ENCODE results near the gene RNPEP.
"Not testable (repeated sequence)": the region's sequence is repeated elsewhere in the genome, so short reads cannot be mapped to it uniquely, and the experiment has no call there.

RNPEP gene

GRCh38 chr1:202034149-202034682 is 51.8 kb downstream of the RNPEP start:
- DNase-seq (ENCODE audit: low read depth in 1 of 2, low spot score in 1 of 2): no peak

DNA sequence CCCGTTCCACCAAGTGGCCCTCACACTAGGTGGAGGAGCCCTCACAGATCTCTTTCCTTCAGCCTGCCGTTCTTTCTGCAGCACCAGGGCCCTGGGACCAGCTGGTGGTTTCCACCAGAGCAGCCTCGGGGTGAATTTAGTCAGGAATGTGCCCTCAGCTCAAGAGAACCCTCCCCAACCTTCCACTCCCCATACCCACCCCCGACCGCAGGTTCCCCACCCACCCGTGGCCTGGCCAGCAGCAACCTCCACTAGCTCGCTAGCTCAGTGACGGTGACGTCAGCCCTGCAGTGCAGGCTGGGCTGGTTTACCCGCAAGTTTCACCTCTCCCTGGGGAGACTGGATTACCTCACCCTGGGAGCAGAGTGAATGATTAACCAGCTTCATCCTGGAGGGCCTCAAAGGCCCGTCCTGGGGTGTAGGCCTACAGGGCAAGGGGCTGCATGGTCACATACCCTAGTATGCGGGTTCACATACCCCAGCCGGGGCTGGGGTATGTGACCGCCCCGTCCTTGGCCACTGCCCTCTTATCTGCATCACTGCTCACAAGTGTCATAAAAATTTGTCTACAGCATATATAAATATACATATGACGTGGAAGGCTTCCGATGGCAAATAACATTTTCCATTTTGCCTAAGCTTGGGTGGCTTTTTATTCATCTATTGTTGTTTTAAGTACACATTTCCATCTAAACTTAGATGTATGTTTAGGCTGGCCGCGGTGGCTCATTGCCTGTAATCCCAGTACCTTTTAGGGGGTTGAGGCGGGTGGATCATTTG is 52.4 kb downstream of the RNPEP start:
- no peak for DNase-seq (ENCODE audit: low read depth in 1 of 2, low spot score in 1 of 2)

GRCh38 chr1:202036595-202037387 is 54.3 kb downstream of the RNPEP start:
- no peak for DNase-seq (ENCODE audit: low read depth in 1 of 2, low spot score in 1 of 2)

DNA sequence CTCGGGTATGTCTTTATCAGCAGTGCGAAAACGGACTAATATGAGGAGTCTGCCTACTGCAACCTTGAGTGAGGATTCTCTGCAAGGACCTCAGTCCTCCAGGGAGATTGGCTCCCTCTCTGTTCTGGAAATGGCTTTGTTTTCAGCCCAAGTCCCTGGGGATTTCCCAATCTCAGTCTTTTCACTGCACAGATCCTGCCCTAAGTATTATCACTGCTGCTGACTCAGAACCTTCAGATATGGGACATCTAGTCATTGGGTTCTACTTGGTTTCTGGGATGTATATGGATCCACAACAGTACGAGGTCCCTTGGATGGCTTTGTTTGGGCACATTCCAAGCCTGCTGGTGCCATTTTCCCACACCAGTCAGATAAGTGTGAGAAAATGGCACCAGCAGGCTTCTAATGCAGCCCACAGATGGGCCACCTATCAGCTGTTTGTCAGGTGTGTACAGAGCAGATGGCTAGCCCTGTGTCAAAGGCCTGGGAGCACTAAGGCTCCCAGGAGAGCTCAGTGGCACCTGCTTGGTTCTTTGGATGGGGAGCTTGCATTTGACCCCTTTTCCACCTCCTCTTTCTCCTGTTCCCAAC is 55.4 kb downstream of the RNPEP start:
- DNase-seq (ENCODE audit: low read depth in 1 of 2, low spot score in 1 of 2): no peak

- no peak for DNase-seq (ENCODE audit: low read depth in 1 of 2, low spot score in 1 of 2)
Measured at GRCh38 chr1:202038688-202039346, 56.4 kb downstream of the RNPEP start.

- no peak for DNase-seq (ENCODE audit: low read depth in 1 of 2, low spot score in 1 of 2)
Measured at GRCh38 chr1:202045705-202046104, 63.3 kb downstream of the RNPEP start.

GRCh38 chr1:202046227-202046626 is 63.8 kb downstream of the RNPEP start:
- DNase-seq (ENCODE audit: low read depth in 1 of 2, low spot score in 1 of 2): no peak

DNA sequence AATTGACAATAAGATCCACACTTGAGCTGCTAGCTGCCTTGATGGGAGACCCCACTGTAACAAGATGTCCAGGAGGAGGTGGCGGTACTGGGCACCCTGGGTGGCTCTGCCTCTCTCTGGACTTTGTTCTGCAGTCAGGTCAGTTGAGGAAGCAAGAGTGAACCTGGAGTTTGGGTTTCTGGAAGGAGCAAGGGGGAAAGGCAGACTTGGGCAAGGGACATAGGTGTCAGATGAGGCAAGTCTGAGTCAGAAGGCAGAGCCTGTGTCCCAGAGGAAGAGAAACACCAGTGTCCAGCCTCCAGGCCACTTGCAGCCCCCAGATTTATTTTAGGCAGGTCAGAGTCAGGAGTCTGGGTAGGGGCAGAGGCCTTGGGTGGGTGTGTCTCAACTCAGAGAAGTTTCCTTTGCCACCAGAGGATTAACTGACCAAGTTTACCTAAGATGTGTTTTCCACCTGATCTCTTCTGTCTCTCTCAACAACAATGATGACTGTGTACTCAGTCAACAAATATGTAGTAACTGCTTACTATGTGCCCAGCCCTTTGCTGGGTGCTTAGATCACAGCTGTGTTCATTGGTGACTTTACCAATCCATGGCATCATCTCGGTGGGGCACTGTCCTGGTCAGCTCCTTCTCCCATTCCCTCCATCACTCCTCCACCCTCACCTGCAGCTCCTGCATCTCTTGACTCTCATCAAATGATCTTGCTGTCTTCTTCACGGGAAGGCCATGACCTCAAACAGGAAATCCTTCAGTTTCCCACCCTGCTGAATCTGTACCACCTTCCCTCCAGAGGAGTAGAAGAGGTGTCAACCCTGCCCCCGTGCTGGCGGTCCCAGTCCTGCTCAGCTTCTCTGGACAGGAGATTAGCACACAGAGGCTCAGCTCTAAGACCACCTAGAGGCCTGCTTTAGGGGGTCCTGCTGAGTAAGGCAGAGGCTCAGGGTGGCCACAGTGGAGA is 64.6 kb downstream of the RNPEP start:
- DNase-seq (ENCODE audit: low read depth in 1 of 2, low spot score in 1 of 2): no peak

DNA sequence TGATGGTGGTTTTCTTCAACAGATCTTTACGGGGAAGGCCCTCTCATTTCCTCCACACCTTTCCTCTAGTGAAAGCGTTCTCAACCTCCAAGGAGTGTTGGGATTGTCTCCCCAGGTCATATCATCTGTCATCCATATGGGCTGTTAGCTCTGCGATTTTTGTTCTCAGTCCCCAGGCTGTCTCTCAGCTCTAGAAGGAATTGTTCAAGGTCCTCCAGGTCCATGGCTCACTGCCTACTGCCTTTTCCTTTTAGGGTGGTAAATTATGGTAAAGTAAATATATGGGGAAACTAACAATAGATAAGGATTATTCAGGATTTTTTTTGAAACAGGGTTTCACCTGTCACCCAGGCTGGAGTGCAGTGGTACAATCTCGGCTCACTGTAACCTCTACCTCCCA is 65.5 kb downstream of the RNPEP start:
- DNase-seq (ENCODE audit: low read depth in 1 of 2, low spot score in 1 of 2): no peak

GRCh38 chr1:202049129-202049528 is 66.7 kb downstream of the RNPEP start:
- no peak for DNase-seq (ENCODE audit: low read depth in 1 of 2, low spot score in 1 of 2)

DNA sequence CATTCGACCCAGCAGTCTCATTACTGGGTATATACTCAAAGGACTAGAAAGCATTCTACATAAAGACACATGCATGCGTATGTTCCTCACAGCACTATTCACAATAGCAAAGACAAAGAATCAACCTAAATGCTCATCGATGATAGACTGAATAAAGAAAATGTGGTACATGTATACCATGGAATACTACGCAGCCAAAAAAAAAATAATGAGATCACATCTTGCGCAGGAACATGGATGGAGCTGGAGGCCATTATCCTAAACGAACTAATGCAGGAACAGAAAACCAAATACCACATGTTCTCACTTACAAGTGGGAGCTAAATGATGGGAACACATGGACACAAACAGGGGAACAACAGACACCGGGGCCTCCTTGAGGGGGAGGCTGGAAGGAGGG is 71.6 kb downstream of the RNPEP start:
- DNase-seq (ENCODE audit: low read depth in 1 of 2, low spot score in 1 of 2): no peak

DNA sequence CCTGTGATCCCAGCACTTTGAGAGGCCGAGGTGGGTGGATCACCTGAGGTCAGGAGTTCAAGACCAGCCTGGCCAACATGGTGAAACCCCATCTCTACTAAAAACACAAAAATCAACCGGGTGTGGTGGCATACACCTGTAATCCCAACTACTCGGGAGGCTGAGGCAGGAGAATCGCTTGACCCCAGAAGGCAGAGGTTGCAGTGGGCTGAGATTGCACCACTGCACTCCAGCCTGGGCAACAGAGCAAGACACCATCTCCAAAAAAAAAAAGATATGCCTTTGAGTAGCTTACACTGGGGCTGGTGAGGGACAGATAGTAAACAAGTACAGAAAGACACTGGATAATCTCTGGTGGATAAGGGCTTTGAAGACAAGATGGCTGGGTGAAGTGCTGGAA is 72.2 kb downstream of the RNPEP start:
- DNase-seq (ENCODE audit: low read depth in 1 of 2, low spot score in 1 of 2): not testable (repeated sequence)
